ENCODE data around the gene TMEM175. TPM values are rescaled to one million over a fixed set of nuclear protein-coding genes. Genes with fewer than 3 reads are reported as not detected.

TMEM175 gene
- total and polyA plus RNA-seq, 2 of the 13 experiments (the other 11 are each of a cell fraction or from before 2014, with no cell fraction given) = 5.1 to 9.9 TPM

GRCh38 chr4:912548-913279, 19.5 kb upstream of the TMEM175 start:
- ChIA-PET POLR2A (no interaction called here), CTCF (ENCODE audit: low intra/inter-chr PET ratio, low total read pairs) (no interaction called here)
- TF ChIP-seq ZNF772 (CRISPR knock-in tag; IDR thresholded peaks at IDR 0.05) (no peak), HHEX (CRISPR knock-in tag; IDR thresholded peaks at IDR 0.05) (no peak), ARNTL (CRISPR knock-in tag; IDR thresholded peaks at IDR 0.05) (no peak), ZFAT (CRISPR knock-in tag; conservative IDR thresholded peaks at IDR 0.05) (no peak), MXD4 (CRISPR knock-in tag; IDR thresholded peaks at IDR 0.05) (no peak), ZNF343 (CRISPR knock-in tag; IDR thresholded peaks at IDR 0.05) (no peak), SAFB2 (CRISPR knock-in tag; IDR thresholded peaks at IDR 0.05; ENCODE audit: borderline replicate concordance, low read depth) (no peak), RELA (CRISPR knock-in tag; IDR thresholded peaks at IDR 0.05) (no peak)
- TF ChIP-seq, protein P1, sequence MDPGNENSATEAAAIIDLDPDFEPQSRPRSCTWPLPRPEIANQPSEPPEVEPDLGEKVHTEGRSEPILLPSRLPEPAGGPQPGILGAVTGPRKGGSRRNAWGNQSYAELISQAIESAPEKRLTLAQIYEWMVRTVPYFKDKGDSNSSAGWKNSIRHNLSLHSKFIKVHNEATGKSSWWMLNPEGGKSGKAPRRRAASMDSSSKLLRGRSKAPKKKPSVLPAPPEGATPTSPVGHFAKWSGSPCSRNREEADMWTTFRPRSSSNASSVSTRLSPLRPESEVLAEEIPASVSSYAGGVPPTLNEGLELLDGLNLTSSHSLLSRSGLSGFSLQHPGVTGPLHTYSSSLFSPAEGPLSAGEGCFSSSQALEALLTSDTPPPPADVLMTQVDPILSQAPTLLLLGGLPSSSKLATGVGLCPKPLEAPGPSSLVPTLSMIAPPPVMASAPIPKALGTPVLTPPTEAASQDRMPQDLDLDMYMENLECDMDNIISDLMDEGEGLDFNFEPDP (CRISPR knock-in tag; conservative IDR thresholded peaks at IDR 0.05) = no peak
- TF ChIP-seq, protein P2, sequence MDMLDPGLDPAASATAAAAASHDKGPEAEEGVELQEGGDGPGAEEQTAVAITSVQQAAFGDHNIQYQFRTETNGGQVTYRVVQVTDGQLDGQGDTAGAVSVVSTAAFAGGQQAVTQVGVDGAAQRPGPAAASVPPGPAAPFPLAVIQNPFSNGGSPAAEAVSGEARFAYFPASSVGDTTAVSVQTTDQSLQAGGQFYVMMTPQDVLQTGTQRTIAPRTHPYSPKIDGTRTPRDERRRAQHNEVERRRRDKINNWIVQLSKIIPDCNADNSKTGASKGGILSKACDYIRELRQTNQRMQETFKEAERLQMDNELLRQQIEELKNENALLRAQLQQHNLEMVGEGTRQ (IDR thresholded peaks at IDR 0.05; ENCODE audit: low read depth, low read length) = no peak
- TF ChIP-seq, protein P2 (CRISPR knock-in tag; IDR thresholded peaks at IDR 0.05; ENCODE audit: borderline replicate concordance) = no peak
- TF ChIP-seq, protein P3, sequence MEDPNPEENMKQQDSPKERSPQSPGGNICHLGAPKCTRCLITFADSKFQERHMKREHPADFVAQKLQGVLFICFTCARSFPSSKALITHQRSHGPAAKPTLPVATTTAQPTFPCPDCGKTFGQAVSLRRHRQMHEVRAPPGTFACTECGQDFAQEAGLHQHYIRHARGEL (CRISPR knock-in tag; IDR thresholded peaks at IDR 0.05) = no peak
- Histone ChIP-seq H2AFZ (ENCODE audit: low read length) (no peak overlapping the region), H3K4me3 (replicated peaks in 1 of 3; ENCODE audit: insufficient read depth in 1 of 3, low read depth in 2 of 3, low read length in 3 of 3) (no peak overlapping the region), H3K27me3 (ENCODE audit: control insufficient read depth in 1 of 2, insufficient read depth in 2 of 2, low read length in 2 of 2) (no peaks in the 10 kb centered on the region), H3K9me3 (ENCODE audit: low read length) (no peaks in the 10 kb centered on the region), H4K20me1 (ENCODE audit: insufficient read depth, low read length) (no peaks in the 10 kb centered on the region), H3K36me3 (replicated peaks in 1 of 2; ENCODE audit: control insufficient read depth in 1 of 2, insufficient read depth in 2 of 2, low read length in 2 of 2) (peaks cover 11 to 26% of the 10 kb centered on the region in 2 experiments; a peak in 4 of 5 replicates), H3K4me1 (ENCODE audit: insufficient read depth, low read length) (no peaks in the 10 kb centered on the region), H3K9ac (ENCODE audit: insufficient read depth, low read depth, low read length) (no peak overlapping the region), H3K79me2 (ENCODE audit: insufficient read depth, low read length) (peaks cover 27% of the 10 kb centered on the region), H3K27ac (ENCODE audit: extremely low read length, insufficient read depth, low read length) (no peak overlapping the region), H3K4me2 (ENCODE audit: low read depth, low read length) (no peak overlapping the region)
- intact Hi-C loops (cut with micrococcal nuclease; ENCODE audit: unreplicated experiment) (no loop called here), in situ Hi-C loops (cut with HindIII; ENCODE audit: extremely low pct_ligation_motif_present, low pct_unique_long_range_greater_than_20kb) (no loop called here)
- ATAC-seq = no peak
- BruUV-seq (replicated peaks) = no TSS peak
- FAIRE-seq = no peak
- 87% methylated on average over 19 of the region's 19 CpGs for whole genome bisulfite sequencing (ENCODE audit: low lambda C conversion rate)
- DNase-seq (ENCODE audit: low spot score) = no peak

Data from HepG2 (cell line).